Measurements from ENCODE around the gene FLT4.

The FLT4 gene

GRCh38 chr5:180568914-180569313 is 80.5 kb downstream of the FLT4 start:
- H3K4me3 Mint-ChIP-seq, result no peak overlapping the region
- peaks cover 85% of the 10 kb centered on the region for H3K36me3 Mint-ChIP-seq (ENCODE audit: low read depth)
- no peaks in the 10 kb centered on the region for H3K4me1 Mint-ChIP-seq
- no peaks in the 10 kb centered on the region for H3K9me3 Mint-ChIP-seq
- no peaks in the 10 kb centered on the region for H3K27me3 Mint-ChIP-seq (ENCODE audit: low read depth)
- H3K27ac Mint-ChIP-seq, result no peak overlapping the region
- TF ChIP-seq, protein P1, sequence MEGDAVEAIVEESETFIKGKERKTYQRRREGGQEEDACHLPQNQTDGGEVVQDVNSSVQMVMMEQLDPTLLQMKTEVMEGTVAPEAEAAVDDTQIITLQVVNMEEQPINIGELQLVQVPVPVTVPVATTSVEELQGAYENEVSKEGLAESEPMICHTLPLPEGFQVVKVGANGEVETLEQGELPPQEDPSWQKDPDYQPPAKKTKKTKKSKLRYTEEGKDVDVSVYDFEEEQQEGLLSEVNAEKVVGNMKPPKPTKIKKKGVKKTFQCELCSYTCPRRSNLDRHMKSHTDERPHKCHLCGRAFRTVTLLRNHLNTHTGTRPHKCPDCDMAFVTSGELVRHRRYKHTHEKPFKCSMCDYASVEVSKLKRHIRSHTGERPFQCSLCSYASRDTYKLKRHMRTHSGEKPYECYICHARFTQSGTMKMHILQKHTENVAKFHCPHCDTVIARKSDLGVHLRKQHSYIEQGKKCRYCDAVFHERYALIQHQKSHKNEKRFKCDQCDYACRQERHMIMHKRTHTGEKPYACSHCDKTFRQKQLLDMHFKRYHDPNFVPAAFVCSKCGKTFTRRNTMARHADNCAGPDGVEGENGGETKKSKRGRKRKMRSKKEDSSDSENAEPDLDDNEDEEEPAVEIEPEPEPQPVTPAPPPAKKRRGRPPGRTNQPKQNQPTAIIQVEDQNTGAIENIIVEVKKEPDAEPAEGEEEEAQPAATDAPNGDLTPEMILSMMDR (IDR thresholded peaks at IDR 0.05; ENCODE audit: unreplicated experiment in 3 of 3), result no peak

GRCh38 chr5:180563994-180564393 is 85.4 kb downstream of the FLT4 start:
- TF ChIP-seq, protein P1 (IDR thresholded peaks at IDR 0.05; ENCODE audit: unreplicated experiment in 3 of 3), result no peak
- no peaks in the 10 kb centered on the region for H3K27me3 Mint-ChIP-seq (ENCODE audit: low read depth)
- H3K36me3 Mint-ChIP-seq (ENCODE audit: low read depth), result peaks cover 82% of the 10 kb centered on the region
- H3K27ac Mint-ChIP-seq, result peak overlapping the region in 1 of 3 experiments; percentile 10
- no peaks in the 10 kb centered on the region for H3K9me3 Mint-ChIP-seq
- no peak overlapping the region for H3K4me3 Mint-ChIP-seq
- no peaks in the 10 kb centered on the region for H3K4me1 Mint-ChIP-seq

DNA sequence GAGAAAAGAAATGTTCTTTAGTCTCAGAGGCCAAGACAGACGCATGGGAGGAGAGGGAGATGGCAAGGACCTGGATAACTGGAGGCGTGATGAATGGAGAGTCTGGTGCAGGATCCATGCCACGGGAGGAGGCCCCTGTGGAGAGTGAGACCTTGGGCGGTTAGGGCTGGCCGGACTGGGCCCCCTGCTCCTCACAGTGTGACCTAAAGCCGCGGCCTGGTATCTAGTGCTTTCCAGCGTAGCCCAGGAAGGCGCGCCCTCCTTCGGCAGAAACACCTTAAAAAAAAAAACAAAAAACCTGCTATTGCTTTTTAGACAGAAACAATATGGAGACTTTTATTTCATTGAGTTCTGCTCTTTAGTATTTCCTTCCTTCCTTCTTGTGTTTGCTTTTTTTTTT is 91.2 kb downstream of the FLT4 start:
- TF ChIP-seq, protein P1 (IDR thresholded peaks at IDR 0.05; ENCODE audit: unreplicated experiment in 3 of 3), result no peak
- H3K4me3 Mint-ChIP-seq, result no peak overlapping the region
- no peaks in the 10 kb centered on the region for H3K27me3 Mint-ChIP-seq (ENCODE audit: low read depth)
- no peaks in the 10 kb centered on the region for H3K9me3 Mint-ChIP-seq
- H3K4me1 Mint-ChIP-seq, result no peaks in the 10 kb centered on the region
- H3K27ac Mint-ChIP-seq, result no peak overlapping the region
- peaks cover 78% of the 10 kb centered on the region for H3K36me3 Mint-ChIP-seq (ENCODE audit: low read depth)

DNA sequence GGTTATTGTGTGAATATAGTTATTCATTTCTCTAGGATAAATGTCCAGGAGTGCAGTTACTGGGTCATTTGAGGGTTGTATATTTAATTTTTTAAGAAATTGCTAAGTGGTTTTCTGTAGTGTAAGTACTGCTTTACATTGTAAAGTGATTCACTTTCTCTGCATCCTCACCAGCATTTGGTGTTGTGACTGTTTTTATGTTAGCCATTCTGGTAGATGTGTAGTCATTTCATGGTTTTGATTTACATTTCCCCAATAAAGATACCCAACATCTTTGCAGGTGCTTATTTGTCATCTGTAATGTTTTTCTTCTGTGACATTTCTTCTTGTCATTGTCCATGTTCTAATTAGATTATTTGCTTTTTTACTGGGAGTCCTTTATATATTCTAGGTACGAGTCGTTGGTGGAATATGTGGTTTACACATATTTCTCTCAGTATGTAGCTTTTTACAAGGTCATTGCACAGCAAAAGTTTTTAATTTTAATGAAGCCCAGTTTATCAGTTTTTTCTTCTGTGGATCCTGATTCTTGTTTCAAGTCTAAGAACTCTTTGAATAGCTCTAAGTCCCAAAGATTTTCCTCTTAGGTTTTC is 92.1 kb downstream of the FLT4 start:
- TF ChIP-seq, protein P1 (IDR thresholded peaks at IDR 0.05; ENCODE audit: unreplicated experiment in 3 of 3), result no peak
- Mint-ChIP-seq H3K27me3 (ENCODE audit: low read depth) (no peaks in the 10 kb centered on the region), H3K9me3 (no peaks in the 10 kb centered on the region), H3K27ac (no peak overlapping the region), H3K4me3 (no peak overlapping the region), H3K36me3 (ENCODE audit: low read depth) (peaks cover 87% of the 10 kb centered on the region), H3K4me1 (no peaks in the 10 kb centered on the region)

GRCh38 chr5:180555168-180555921 is 94.1 kb downstream of the FLT4 start:
- TF ChIP-seq, protein P1 (IDR thresholded peaks at IDR 0.05; ENCODE audit: unreplicated experiment in 3 of 3), result no peak
- Mint-ChIP-seq H3K36me3 (ENCODE audit: low read depth) (peaks cover 84% of the 10 kb centered on the region), H3K27ac (peak overlapping the region in 1 of 3 experiments; percentile 31), H3K4me1 (no peaks in the 10 kb centered on the region), H3K9me3 (no peaks in the 10 kb centered on the region), H3K4me3 (no peak overlapping the region), H3K27me3 (ENCODE audit: low read depth) (no peaks in the 10 kb centered on the region)

- H3K36me3 Mint-ChIP-seq (ENCODE audit: low read depth), result peaks cover 83% of the 10 kb centered on the region
- no peaks in the 10 kb centered on the region for H3K4me1 Mint-ChIP-seq
- no peak overlapping the region for H3K4me3 Mint-ChIP-seq
- no peaks in the 10 kb centered on the region for H3K27me3 Mint-ChIP-seq (ENCODE audit: low read depth)
- no peaks in the 10 kb centered on the region for H3K9me3 Mint-ChIP-seq
- peak overlapping the region in 1 of 3 experiments; percentile 16 for H3K27ac Mint-ChIP-seq
- TF ChIP-seq, protein P1 (IDR thresholded peaks at IDR 0.05; ENCODE audit: unreplicated experiment in 3 of 3), result no peak
Observed at GRCh38 chr5:180553530-180553929, 95.9 kb downstream of the FLT4 start.
